GM23338 (cell line): Measurements from ENCODE around the gene PCDHGA7. TPM values are rescaled to one million over a fixed set of nuclear protein-coding genes. Genes with fewer than 3 reads are reported as not detected.

Experiments
- ATAC-seq: fragments of 200-7000 bp; cut with Tn5 transposase; 3 replicates; pipeline ENCODE4 v1.9.1; 2020
- DNase-seq: peaks from one replicate; pipeline ENCODE4 v3.0.0-alpha.2; 2015; ENCODE audit warnings: low spot score
- H2AFZ ChIP-seq: fragments of 200-600 bp; sonication (generic); 2 replicates; pipeline ENCODE4 v1.8.0; 2016; ENCODE audit warnings: antibody characterized with exemption, mild to moderate bottlenecking, moderate library complexity
- H3F3A ChIP-seq: fragments of 200-600 bp; sonication (generic); replicated peaks from 2 replicates; pipeline ENCODE4 v1.8.0; 2017; ENCODE audit warnings: antibody characterized with exemption, mixed run types, low read depth
- H3K27ac ChIP-seq: fragments of 200-600 bp; sonication (generic); 2 replicates; pipeline ENCODE4 v1.6.1; 2016; ENCODE audit warnings: low read depth
- H3K27me3 ChIP-seq: fragments of 200-600 bp; sonication (generic); 2 replicates; pipeline ENCODE4 v1.8.0; 2016; ENCODE audit warnings: mild to moderate bottlenecking, mixed run types, moderate library complexity; ENCODE audit not compliant: insufficient read depth
- H3K36me3 ChIP-seq: fragments of 200-600 bp; sonication (generic); 2 replicates; pipeline ENCODE4 v1.8.0; 2016; ENCODE audit warnings: mild to moderate bottlenecking; ENCODE audit not compliant: insufficient read depth
- H3K4me1 ChIP-seq: fragments of 200-600 bp; sonication (generic); 2 replicates; pipeline ENCODE4 v1.8.0; 2016; ENCODE audit warnings: mild to moderate bottlenecking, moderate library complexity; ENCODE audit not compliant: insufficient read depth
- H3K4me2 ChIP-seq: fragments of 200-600 bp; sonication (generic); 2 replicates; pipeline ENCODE4 v1.7.1; 2017; ENCODE audit warnings: mixed run types
- H3K4me3 ChIP-seq: fragments of 200-600 bp; sonication (generic); 2 replicates; pipeline ENCODE4 v1.6.1; 2016; ENCODE audit warnings: mixed run types
- H3K79me2 ChIP-seq: fragments of 200-600 bp; sonication (generic); replicated peaks from 2 replicates; pipeline ENCODE4 v1.8.0; 2017; ENCODE audit warnings: mild to moderate bottlenecking; ENCODE audit not compliant: insufficient read depth
- H3K9me2 ChIP-seq: fragments of 200-600 bp; sonication (generic); 2 replicates; pipeline ENCODE4 v1.8.0; 2017; ENCODE audit not compliant: insufficient read depth
- H4K20me1 ChIP-seq: fragments of 200-600 bp; sonication (generic); replicated peaks from 2 replicates; pipeline ENCODE4 v1.8.0; 2017; ENCODE audit warnings: mild to moderate bottlenecking; ENCODE audit not compliant: insufficient read depth
- H3K27ac Mint-ChIP-seq: 2 replicates; pipeline ENCODE4 v1.8.0; 2020; ENCODE audit warnings: inconsistent platforms, mild to moderate bottlenecking, moderate library complexity, mixed read lengths
- H3K27me3 Mint-ChIP-seq: 3 replicates; pipeline ENCODE4 v1.8.0; 2022; ENCODE audit warnings: low read depth, mild to moderate bottlenecking, moderate library complexity, mixed read lengths, inconsistent platforms; ENCODE audit not compliant: insufficient read depth, poor library complexity
- H3K36me3 Mint-ChIP-seq: 3 replicates; pipeline ENCODE4 v1.8.0; 2021; ENCODE audit warnings: low read depth, mild to moderate bottlenecking, inconsistent platforms, moderate library complexity, mixed read lengths
- H3K4me1 Mint-ChIP-seq: 3 replicates; pipeline ENCODE4 v1.8.0; 2020; ENCODE audit warnings: mild to moderate bottlenecking, inconsistent platforms, mixed read lengths
- H3K4me3 Mint-ChIP-seq: 3 replicates; pipeline ENCODE4 v1.8.0; 2021; ENCODE audit warnings: moderate library complexity, mild to moderate bottlenecking, inconsistent platforms, mixed read lengths
- H3K9me3 Mint-ChIP-seq: 3 replicates; pipeline ENCODE4 v1.8.0; 2020; ENCODE audit warnings: moderate library complexity, mild to moderate bottlenecking, inconsistent platforms, mixed read lengths
- EZH2 ChIP-seq: fragments of 200-600 bp; sonication (generic); IDR thresholded peaks from one replicate; pipeline ENCODE4 v1.8.0; 2017; ENCODE audit warnings: antibody characterized with exemption, mild to moderate bottlenecking, low read depth; ENCODE audit not compliant: unreplicated experiment
- EZH2phosphoT487 ChIP-seq: fragments of 200-600 bp; sonication (generic); IDR thresholded peaks from one replicate; pipeline ENCODE4 v1.8.1; 2018; ENCODE audit warnings: antibody characterized with exemption; ENCODE audit not compliant: unreplicated experiment
- JUNB ChIP-seq: IDR thresholded peaks from one replicate; pipeline ENCODE4 v1.6.1; 2016; ENCODE audit warnings: antibody characterized with exemption; ENCODE audit not compliant: unreplicated experiment
- NANOG ChIP-seq: IDR thresholded peaks from 2 replicates; pipeline ENCODE4 v1.6.1; 2016; ENCODE audit warnings: antibody characterized with exemption, borderline replicate concordance
- POLR2AphosphoS5 ChIP-seq: IDR thresholded peaks from 2 replicates; pipeline ENCODE4 v1.6.1; 2016; ENCODE audit warnings: antibody characterized with exemption, low read depth
- REST ChIP-seq: IDR thresholded peaks from one replicate; pipeline ENCODE4 v1.6.1; 2018; ENCODE audit warnings: antibody characterized with exemption; ENCODE audit not compliant: unreplicated experiment
- STAT1 ChIP-seq: IDR thresholded peaks from one replicate; pipeline ENCODE4 v1.6.1; 2016; ENCODE audit warnings: antibody characterized with exemption; ENCODE audit not compliant: unreplicated experiment
- ZNF462 ChIP-seq: fragments of 250-450 bp; sonication (Bioruptor Pico); IDR thresholded peaks from 2 replicates; pipeline ENCODE4 v1.5.0; 2020; ENCODE audit warnings: mild to moderate bottlenecking, moderate library complexity
- polyA plus RNA-seq: library from polyadenylated mRNA; unstranded; fragments of >200 nt; fragmentation: Nextera tagmentation; extraction: Ambion mirVana; gene quantifications from 2 replicates; pipeline ENCODE4 v1.2.1, GENCODE V29; 2016
- total RNA-seq: library from RNA; depleted of rRNA; stranded (reverse); fragments of >200 nt; shearing (Covaris generic); gene quantifications from 2 replicates; pipeline ENCODE4 v1.2.3, GENCODE V29; 2014

PCDHGA7 gene
- total and polyA plus RNA-seq, 2 experiments from 2014 or later, result 0.44 to 4.4 TPM

GRCh38 chr5:141422742-141423291 lies 40.3 kb downstream of the PCDHGA7 start:
- Histone ChIP-seq H3K9me2 (no peaks in the 10 kb centered on the region), H3K4me1 (no peaks in the 10 kb centered on the region), H3F3A (no peaks in the 10 kb centered on the region), H3K36me3 (no peaks in the 10 kb centered on the region), H3K79me2 (no peaks in the 10 kb centered on the region; the same call in 1 of the 2 replicates), H3K4me3 (no peak overlapping the region), H3K27me3 (peaks cover 20% of the 10 kb centered on the region), H3K27ac (no peak overlapping the region), H4K20me1 (no peaks in the 10 kb centered on the region), H2AFZ (no peak overlapping the region), H3K4me2 (no peak overlapping the region)
- Mint-ChIP-seq H3K27ac (no peak overlapping the region), H3K27me3 (peaks cover 24% of the 10 kb centered on the region), H3K4me1 (peaks cover 7% of the 10 kb centered on the region), H3K9me3 (peaks cover 85% of the 10 kb centered on the region), H3K4me3 (no peak overlapping the region), H3K36me3 (peaks cover 90% of the 10 kb centered on the region)
- ATAC-seq, result no peak
- no peak for DNase-seq
- TF ChIP-seq REST (peak; percentile 48), EZH2 (no peak), NANOG (no peak), JUNB (no peak), EZH2phosphoT487 (no peak), STAT1 (no peak), ZNF462 (no peak), POLR2AphosphoS5 (no peak)
